Measurements from ENCODE around the gene ARAP2.

ARAP2 gene

GRCh38 chr4:36099509-36099908 is 144.8 kb downstream of the ARAP2 start:
- DNase-seq: no peak

- DNase-seq: no peak
Measured at GRCh38 chr4:36094995-36095394, 149.3 kb downstream of the ARAP2 start.

GRCh38 chr4:36091997-36092396 is 152.3 kb downstream of the ARAP2 start:
- no peak for DNase-seq

- no peak for DNase-seq
Measured at GRCh38 chr4:36088542-36088941, 155.8 kb downstream of the ARAP2 start.

GRCh38 chr4:36086261-36086786 is 158.0 kb downstream of the ARAP2 start:
- DNase-seq: no peak

GRCh38 chr4:36082817-36083216 is 161.5 kb downstream of the ARAP2 start:
- no peak for DNase-seq

GRCh38 chr4:36081185-36081584 is 163.1 kb downstream of the ARAP2 start:
- no peak for DNase-seq

- DNase-seq: no peak
Measured at GRCh38 chr4:36079666-36080065, 164.6 kb downstream of the ARAP2 start.

GRCh38 chr4:36078319-36078718 is 166.0 kb downstream of the ARAP2 start:
- no peak for DNase-seq

- no peak for DNase-seq
Measured at GRCh38 chr4:36072529-36072928, 171.8 kb downstream of the ARAP2 start.

- DNase-seq: no peak
Measured at GRCh38 chr4:36067116-36067515, 177.2 kb downstream of the ARAP2 start.

- DNase-seq: no peak
Measured at GRCh38 chr4:36065274-36065871, 178.9 kb downstream of the ARAP2 start.

GRCh38 chr4:36064117-36064516 is 180.2 kb downstream of the ARAP2 start:
- no peak for DNase-seq

GRCh38 chr4:36056136-36056535 is 188.2 kb downstream of the ARAP2 start:
- no peak for DNase-seq

GRCh38 chr4:36054694-36055422 is 189.5 kb downstream of the ARAP2 start:
- DNase-seq: no peak

GRCh38 chr4:36053930-36054329 is 190.4 kb downstream of the ARAP2 start:
- DNase-seq: no peak

- no peak for DNase-seq
Measured at GRCh38 chr4:36051634-36052033, 192.7 kb downstream of the ARAP2 start.

- no peak for DNase-seq
Measured at GRCh38 chr4:36046026-36046425, 198.3 kb downstream of the ARAP2 start.

- DNase-seq: no peak
Measured at GRCh38 chr4:36043901-36044300, 200.4 kb downstream of the ARAP2 start.

- DNase-seq: no peak
Measured at GRCh38 chr4:36043241-36043640, 201.1 kb downstream of the ARAP2 start.

GRCh38 chr4:36042122-36042970 is 202.0 kb downstream of the ARAP2 start:
- DNase-seq: no peak

GRCh38 chr4:36041340-36041739 is 203.0 kb downstream of the ARAP2 start:
- no peak for DNase-seq

- no peak for DNase-seq
Measured at GRCh38 chr4:36039026-36039425, 205.3 kb downstream of the ARAP2 start.

GRCh38 chr4:36038491-36038890 is 205.8 kb downstream of the ARAP2 start:
- no peak for DNase-seq
